Heart left ventricle (tissue), 13 donors: ENCODE measurements around the gene GARIN5B.

Experiments
- CTCF ChIP-seq, 12 donors: fragments of 200-600 bp; sonication (generic) in 4 of 12; IDR thresholded peaks; one replicate each; pipeline versions ENCODE4 v1.5.0 to v1.8.0; 2018 to 2022; ENCODE audit warnings: antibody characterized with exemption in 12 of 12, mild to moderate bottlenecking in 5 of 12
- POLR2A ChIP-seq, 2 donors: fragments of 450-650 bp; IDR thresholded peaks; one replicate each; pipeline ENCODE4 v1.6.1; 2017; ENCODE audit warnings: antibody characterized with exemption in 2 of 2, mild to moderate bottlenecking in 2 of 2, moderate library complexity in 2 of 2
- donor health status: ischemic (EF 13 %, LVEDD 7.1; RV severe dilation, severe dysfunction).
- donor health status: DM: no; HTN: yes; CAD: no.
- donor health status: DM: no; HTN: no; CAD: no.
- donor health status: ischemic (EF 25% LVEDD 6.9; RV normal size, moderate dysfunction).
- donor health status: ischemic (EF 25% LVEDD 5.7; RV mildly dilated, moderate dysfunction).
- donor health status: ischemic (EF 35%, LVEDD 5.7; RV mildly dilated, moderate dysfunction).
- donor health status: nonischemic (EF 11% LVEDD 7.7; RV severe dilation, severe dysfunction).
- donor health status: DM: yes; HTN: yes; CAD: no.
- donor health status: PGD.
- donor health status: ischemic (EF 29% LVEDD 5.4; RV normal size, mild dysfunction).
- donor health status: nonischemic (EF 23%, LVEDD 6.1; RV moderate dilation, normal function).

GRCh38 chr19:55346725-55347441 lies 16.2 kb downstream of the GARIN5B start:
- no peak for TF ChIP-seq CTCF (IDR thresholded peaks at IDR 0.05)
- TF ChIP-seq POLR2A (IDR thresholded peaks at IDR 0.05): no peak
